Measurements from ENCODE around the gene METTL3. TPM values are rescaled to one million over a fixed set of nuclear protein-coding genes. Genes with fewer than 3 reads are reported as not detected.

The METTL3 gene
- total and polyA plus RNA-seq, 5 donors from 2014 or later = 20.6 to 59.0 (median 24.7) TPM

DNA sequence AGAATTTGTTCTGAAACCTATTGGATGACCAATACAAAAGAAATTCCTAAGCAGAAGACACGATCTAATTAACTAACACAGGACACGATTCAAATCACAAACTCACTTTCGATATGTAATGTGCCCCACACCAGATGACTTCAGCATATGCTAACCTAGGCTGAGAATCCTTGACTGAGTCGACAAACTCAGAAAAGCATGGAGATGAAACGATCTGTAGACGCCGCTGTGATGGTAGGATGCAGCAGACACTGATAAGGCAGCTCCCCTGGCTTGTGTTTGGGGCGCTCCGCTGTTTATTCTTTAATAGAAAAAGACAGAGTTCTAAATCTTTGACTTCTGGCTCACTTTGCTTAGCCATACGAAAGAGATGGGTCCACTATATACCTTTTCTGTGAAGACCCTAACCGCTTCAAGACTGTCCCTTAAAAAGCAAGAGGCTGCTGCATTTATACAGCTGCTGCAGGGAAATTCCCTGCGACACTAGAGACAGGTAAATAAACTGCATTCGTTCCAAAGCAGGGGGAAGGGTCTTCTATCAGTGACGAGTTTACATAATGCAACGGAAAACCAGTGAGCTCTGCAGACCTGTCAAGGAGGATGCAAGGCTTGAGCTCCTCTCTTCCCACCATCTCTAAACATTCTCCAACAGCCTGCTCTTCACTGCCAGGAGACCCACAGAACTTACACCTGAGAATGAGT, 56.1 kb downstream of the METTL3 start:
- H3K27me3 ChIP-seq (ENCODE audit: control insufficient read depth, insufficient read depth, low read length) = no peaks in the 10 kb centered on the region
- Mint-ChIP-seq H3K36me3 (peaks cover 9% of the 10 kb centered on the region), H3K4me1 (peaks cover 24 to 59% (median 41%) of the 10 kb centered on the region in 4 donors), H3K27me3 (no peaks in the 10 kb centered on the region), H3K4me3 (peak overlapping the region; percentile 86 to 99 (median 98)), H3K9me3 (no peaks in the 10 kb centered on the region), H3K27ac (peak overlapping the region; percentile 99 to 100 (median 100))
- H3K27ac ChIP-seq (ENCODE audit: insufficient read depth, low read length, poor library complexity, severe bottlenecking) = peak overlapping the region; percentile 95
- peaks cover 6% of the 10 kb centered on the region for H3K36me3 ChIP-seq (ENCODE audit: control insufficient read depth, insufficient read depth, low read length)
- H3K4me1 ChIP-seq (ENCODE audit: control insufficient read depth, insufficient read depth, low read length, poor library complexity, severe bottlenecking) = peaks cover 51% of the 10 kb centered on the region
- no peaks in the 10 kb centered on the region for H3K9me3 ChIP-seq (ENCODE audit: control insufficient read depth in 2 of 2, low read length in 2 of 2)
- DNase-seq (peak in 2 of 3 donors; percentile 22 to 34), ATAC-seq (ENCODE audit: low read depth in 2 of 2) (no peak)
- H3K4me3 ChIP-seq (ENCODE audit: low read depth, low read length) = peak overlapping the region; percentile 93

DNA sequence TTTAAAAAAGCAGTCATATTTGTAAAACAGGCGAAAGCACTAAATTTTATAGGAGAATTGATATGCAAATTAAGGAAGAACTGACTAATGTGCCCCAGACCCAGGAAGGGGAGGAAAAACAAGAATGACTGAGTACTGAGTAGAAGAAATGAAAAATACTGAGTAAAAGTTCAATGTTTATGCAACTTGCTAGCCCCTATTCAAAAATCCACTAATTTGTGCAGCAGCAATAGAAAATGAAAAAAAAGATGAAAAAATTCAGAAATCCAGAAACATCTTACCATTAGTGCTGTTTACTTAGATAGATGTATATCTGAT, 61.3 kb downstream of the METTL3 start:
- Mint-ChIP-seq H3K27me3 (no peaks in the 10 kb centered on the region), H3K4me3 (peak overlapping the region; percentile 3 to 54 (median 26)), H3K36me3 (peaks cover 12% of the 10 kb centered on the region), H3K4me1 (peaks cover 44 to 79% (median 56%) of the 10 kb centered on the region in 4 donors), H3K27ac (peak overlapping the region in 2 of 3 donors; percentile 3 to 57), H3K9me3 (no peaks in the 10 kb centered on the region)
- no peaks in the 10 kb centered on the region for H3K9me3 ChIP-seq (ENCODE audit: control insufficient read depth in 2 of 2, low read length in 2 of 2)
- no peak for DNase-seq
- ATAC-seq (ENCODE audit: low read depth in 2 of 2) = no peak
- peak overlapping the region; percentile 53 for H3K4me3 ChIP-seq (ENCODE audit: low read depth, low read length)
- peak overlapping the region; percentile 57 for H3K27ac ChIP-seq (ENCODE audit: insufficient read depth, low read length, poor library complexity, severe bottlenecking)
- H3K36me3 ChIP-seq (ENCODE audit: control insufficient read depth, insufficient read depth, low read length) = no peaks in the 10 kb centered on the region
- H3K27me3 ChIP-seq (ENCODE audit: control insufficient read depth, insufficient read depth, low read length) = no peaks in the 10 kb centered on the region
- peaks cover 60% of the 10 kb centered on the region for H3K4me1 ChIP-seq (ENCODE audit: control insufficient read depth, insufficient read depth, low read length, poor library complexity, severe bottlenecking)

Other genes with a start within 250 kb of the METTL3 start
- gene HNRNPC, start 241.9 kb downstream of the METTL3 start, total RNA-seq = 582 TPM
- 100 to 1,000 TPM; 752 to 840 (median 794) TPM for gene HNRNPC, start 241.9 kb downstream of the METTL3 start, polyA plus RNA-seq
- not detected for gene RPGRIP1, start 231.3 kb downstream of the METTL3 start, total RNA-seq
- gene RPGRIP1, start 231.3 kb downstream of the METTL3 start, polyA plus RNA-seq = under 1 TPM in 1 of 4 donors, not detected in 3; 0.10 TPM
- gene SUPT16H, start 127.3 kb downstream of the METTL3 start, total RNA-seq = 49.7 TPM
- 10 to 100 TPM; 58.8 to 65.5 (median 63.7) TPM for gene SUPT16H, start 127.3 kb downstream of the METTL3 start, polyA plus RNA-seq
- 142 TPM for gene CHD8, start 55.2 kb downstream of the METTL3 start, total RNA-seq
- 10 to 100 TPM; 15.3 to 30.9 (median 20.9) TPM for gene CHD8, start 55.2 kb downstream of the METTL3 start, polyA plus RNA-seq
- 32.6 TPM for gene RAB2B, start 34.4 kb downstream of the METTL3 start, total RNA-seq
- gene RAB2B, start 34.4 kb downstream of the METTL3 start, polyA plus RNA-seq = 10 to 100 TPM; 12.1 to 19.8 (median 14.8) TPM
- gene TOX4, start 34.1 kb downstream of the METTL3 start, total RNA-seq = 128 TPM
- gene TOX4, start 34.1 kb downstream of the METTL3 start, polyA plus RNA-seq = 100 to 1,000 TPM in 1 of 4 donors, 10 to 100 TPM in 3; 90.0 to 114 (median 95.4) TPM
- 2.8 TPM for gene SALL2, start 15.0 kb upstream of the METTL3 start, total RNA-seq
- gene SALL2, start 15.0 kb upstream of the METTL3 start, polyA plus RNA-seq = 1 to 10 TPM in 3 of 4 donors, under 1 TPM in 1; 0.73 to 2.1 (median 1.9) TPM
- gene OR10G3, start 68.7 kb upstream of the METTL3 start, total RNA-seq = not detected
- gene OR10G3, start 68.7 kb upstream of the METTL3 start, polyA plus RNA-seq = not detected
- gene OR10G2, start 123.6 kb upstream of the METTL3 start, total RNA-seq = not detected
- gene OR10G2, start 123.6 kb upstream of the METTL3 start, polyA plus RNA-seq = not detected
- gene OR4E2, start 142.5 kb upstream of the METTL3 start, total RNA-seq = not detected
- not detected for gene OR4E2, start 142.5 kb upstream of the METTL3 start, polyA plus RNA-seq
- gene OR4E1, start 162.5 kb upstream of the METTL3 start, total RNA-seq = not detected
- gene OR4E1, start 162.5 kb upstream of the METTL3 start, polyA plus RNA-seq = under 1 TPM in 1 of 4 donors, not detected in 3; 0.18 TPM